HCT116 (cell line): ENCODE measurements around the gene ANP32B. TPM values are rescaled to one million over a fixed set of nuclear protein-coding genes. Genes with fewer than 3 reads are reported as not detected.

Experiments
- ATAC-seq: fragments of 200-7000 bp; cut with Tn5 transposase; 2 replicates; pipeline ENCODE4 v1.9.1; 2020; ENCODE audit warnings: mild to moderate bottlenecking, moderate library complexity
- BruUV-seq: library from RNA; stranded (reverse); fragments of 400-500 nt; replicated peaks from 2 replicates; lab custom pipeline; 2021; lab: Mats Ljungman, UMichigan
- CTCF ChIA-PET: fragments of 300-600 bp; sonication (Branson Sonifier 250); formaldehyde crosslinking; loops from one replicate; lab custom pipeline; 2021; ENCODE audit warnings: antibody characterized with exemption; lab: Charles Lee
- POLR2A ChIA-PET: fragments of 300-600, 350-600 bp; sonication (Branson Sonifier 250); formaldehyde crosslinking; loops from one replicate; lab custom pipeline; 2021; ENCODE audit warnings: antibody characterized with exemption; lab: Charles Lee
- RAD21 ChIA-PET, 2 experiments: fragments of 300-600 bp; sonication (Branson Sonifier 250); formaldehyde crosslinking; loops; one replicate each; lab custom pipeline; 2023; ENCODE audit warnings: low total read pairs in 2 of 2; ENCODE audit not compliant: uncharacterized antibody in 2 of 2, unreplicated experiment in 2 of 2, low non-redundant PET in 1 of 2; lab: Charles Lee
- DNase-seq: peaks from one replicate; pipeline ENCODE4 v3.0.0-alpha.2; 2010; ENCODE audit warnings: low read depth, low spot score
- H2AFZ ChIP-seq: fragments of 200-600 bp; shearing (Covaris generic), sonication (generic); 2 replicates; pipeline ENCODE4 v1.6.1; 2017; ENCODE audit warnings: low read depth, mixed run types, mixed read lengths, antibody characterized with exemption, low read length; ENCODE audit not compliant: poor library complexity, severe bottlenecking
- H3K27ac ChIP-seq: 2 replicates; pipeline ENCODE4 v1.5.1; 2012; ENCODE audit warnings: low read depth, low read length
- H3K27me3 ChIP-seq: fragments of 200-600 bp; sonication (generic); 2 replicates; pipeline ENCODE4 v1.6.1; 2016; ENCODE audit warnings: mixed run types, low read length, mixed read lengths; ENCODE audit not compliant: insufficient read depth
- H3K36me3 ChIP-seq, 2 experiments: fragments of 200-500 bp in 1 of 2; fragments of 200-600 bp in 1 of 2; sonication (Bioruptor generic) in 1 of 2; sonication (generic) in 1 of 2; 2 replicates each; pipeline versions ENCODE4 v1.5.1 to v1.6.1; 2014 to 2016; ENCODE audit warnings: low read length in 2 of 2, inconsistent platforms in 1 of 2, mixed read lengths in 1 of 2, mixed run types in 1 of 2; ENCODE audit not compliant: insufficient read depth in 2 of 2, control insufficient read depth in 1 of 2
- H3K4me1 ChIP-seq, 2 experiments: fragments of 200-600 bp in 1 of 2; sonication (generic) in 1 of 2; 2 replicates each; pipeline versions ENCODE4 v1.5.1 to v1.6.1; 2012 to 2017; ENCODE audit warnings: low read length in 2 of 2, inconsistent platforms in 1 of 2, mild to moderate bottlenecking in 1 of 2, mixed read lengths in 1 of 2, mixed run types in 1 of 2, moderate library complexity in 1 of 2; ENCODE audit not compliant: insufficient read depth in 2 of 2, control insufficient read depth in 1 of 2
- H3K4me2 ChIP-seq: fragments of 200-600 bp; sonication (generic); 2 replicates; pipeline ENCODE4 v1.6.1; 2017; ENCODE audit warnings: mixed run types, low read length, mixed read lengths
- H3K4me3 ChIP-seq, 2 experiments: fragments of 200-600 bp in 1 of 2; sonication (generic) in 1 of 2; replicated peaks in 1 of 2; 2 replicates each; pipeline ENCODE4 v1.5.1; 2011 to 2016; ENCODE audit warnings: low read length in 2 of 2, control low read depth in 1 of 2, low read depth in 1 of 2, mild to moderate bottlenecking in 1 of 2, mixed read lengths in 1 of 2, mixed run types in 1 of 2
- H3K79me2 ChIP-seq: fragments of 200-600 bp; sonication (generic); 2 replicates; pipeline ENCODE4 v1.6.1; 2017; ENCODE audit warnings: mild to moderate bottlenecking, mixed run types, low read length, moderate library complexity, mixed read lengths; ENCODE audit not compliant: insufficient read depth
- H3K9ac ChIP-seq: fragments of 200-600 bp; sonication (generic); 2 replicates; pipeline ENCODE4 v1.6.1; 2016; ENCODE audit warnings: low read length, mixed read lengths
- H3K9me2 ChIP-seq: fragments of 200-600 bp; sonication (generic), shearing (Covaris generic); 2 replicates; pipeline ENCODE4 v1.6.1; 2017; ENCODE audit warnings: mixed run types, mild to moderate bottlenecking, moderate library complexity; ENCODE audit not compliant: insufficient read depth
- H3K9me3 ChIP-seq, 2 experiments: fragments of 200-500 bp in 1 of 2; fragments of 200-600 bp in 1 of 2; sonication (Bioruptor generic) in 1 of 2; sonication (generic) in 1 of 2; 2 replicates each; pipeline ENCODE4 v1.6.1; 2014 to 2017; ENCODE audit warnings: low read length in 2 of 2, mixed read lengths in 2 of 2, inconsistent platforms in 1 of 2, low read depth in 1 of 2, mild to moderate bottlenecking in 1 of 2, mixed run types in 1 of 2, moderate library complexity in 1 of 2; ENCODE audit not compliant: control insufficient read depth in 1 of 2, insufficient read depth in 1 of 2
- H4K20me1 ChIP-seq: fragments of 200-600 bp; sonication (generic), shearing (Covaris generic); 2 replicates; pipeline ENCODE4 v1.6.1; 2017; ENCODE audit warnings: mixed run types, mild to moderate bottlenecking, moderate library complexity; ENCODE audit not compliant: insufficient read depth
- CBX3 ChIP-seq: IDR thresholded peaks from 2 replicates; pipeline ENCODE4 v1.6.1; 2012; ENCODE audit warnings: low read depth
- CEBPB ChIP-seq: IDR thresholded peaks from 2 replicates; pipeline ENCODE4 v1.6.1; 2012; ENCODE audit warnings: low read depth
- EGR1 ChIP-seq: IDR thresholded peaks from 2 replicates; pipeline ENCODE4 v1.6.1; 2012; ENCODE audit warnings: low read depth
- ELF1 ChIP-seq: IDR thresholded peaks from 2 replicates; pipeline ENCODE4 v1.6.1; 2012; ENCODE audit warnings: low read depth, borderline replicate concordance
- EZH2 ChIP-seq: fragments of 200-600 bp; sonication (generic); IDR thresholded peaks from 2 replicates; pipeline ENCODE4 v1.6.1; 2017; ENCODE audit warnings: antibody characterized with exemption, mixed run types
- JUND ChIP-seq: IDR thresholded peaks from 2 replicates; pipeline ENCODE4 v1.6.1; 2012
- POLR2AphosphoS5 ChIP-seq: IDR thresholded peaks from 2 replicates; pipeline ENCODE4 v1.6.1; 2011; ENCODE audit warnings: mild to moderate bottlenecking, low read depth, low read length, moderate library complexity
- RAD21 ChIP-seq: IDR thresholded peaks from 2 replicates; pipeline ENCODE4 v1.6.1; 2012; ENCODE audit warnings: low read depth, mild to moderate bottlenecking
- SIN3A ChIP-seq: IDR thresholded peaks from 2 replicates; pipeline ENCODE4 v1.6.1; 2012; ENCODE audit warnings: low read depth
- SP1 ChIP-seq: IDR thresholded peaks from 2 replicates; pipeline ENCODE4 v1.6.1; 2012; ENCODE audit warnings: low read depth
- SRF ChIP-seq: IDR thresholded peaks from 2 replicates; pipeline ENCODE4 v1.6.1; 2012; ENCODE audit warnings: low read depth
- TCF7L2 ChIP-seq: IDR thresholded peaks from 2 replicates; pipeline ENCODE4 v1.7.0; 2011; ENCODE audit warnings: borderline replicate concordance, inconsistent platforms; ENCODE audit not compliant: insufficient read depth, insufficient read length; ENCODE audit errors: extremely low read depth
- YY1 ChIP-seq: IDR thresholded peaks from 2 replicates; pipeline ENCODE4 v1.6.1; 2011; ENCODE audit warnings: low read length, low read depth, moderate library complexity, mild to moderate bottlenecking; ENCODE audit not compliant: insufficient replicate concordance; ENCODE audit errors: extremely low read depth
- ZBTB33 ChIP-seq: IDR thresholded peaks from 2 replicates; pipeline ENCODE4 v1.6.1; 2011; ENCODE audit warnings: mild to moderate bottlenecking, low read length, moderate library complexity; ENCODE audit not compliant: insufficient replicate concordance; ENCODE audit errors: extremely low read depth
- ZFX ChIP-seq: fragments of 450-650 bp; IDR thresholded peaks from 2 replicates; pipeline ENCODE4 v1.6.1; 2017
- ZNF274 ChIP-seq: fragments of 200-500 bp; sonication (Bioruptor generic); IDR thresholded peaks from 2 replicates; pipeline ENCODE4 v1.6.1; 2014; ENCODE audit warnings: mild to moderate bottlenecking, low read depth, low read length, inconsistent platforms
- intact Hi-C: fragments of 100-400 bp; cut with micrococcal nuclease; formaldehyde crosslinking; loops from 2 replicates; pipeline ENCODE4 v1.10.0; 2022
- total RNA-seq: library from RNA; stranded (reverse); gene quantifications from one replicate; pipeline ENCODE4 v1.2.1, GENCODE V29; 2021; ENCODE audit not compliant: unreplicated experiment
- TF ChIP-seq, protein P1 (sequence below), 3 experiments: fragments of 200-600 bp in 1 of 3; sonication (generic) in 1 of 3; IDR thresholded peaks in 2 of 3; conservative IDR thresholded peaks in 1 of 3; 2 replicates each; pipeline ENCODE4 v1.5.1; 2012 to 2017; ENCODE audit warnings: low read depth in 2 of 3, low read length in 2 of 3, antibody characterized with exemption in 1 of 3, borderline replicate concordance in 1 of 3, control low read depth in 1 of 3, mild to moderate bottlenecking in 1 of 3, mixed read lengths in 1 of 3, mixed run types in 1 of 3, moderate library complexity in 1 of 3; ENCODE audit not compliant: insufficient read depth in 1 of 3
- TF ChIP-seq, protein P2 (sequence below): IDR thresholded peaks from 2 replicates; pipeline ENCODE4 v1.6.1; 2012
- TF ChIP-seq, protein P3 (sequence below): IDR thresholded peaks from 2 replicates; pipeline ENCODE4 v1.6.1; 2012

Gene ANP32B
- total RNA-seq, 1 experiment from 2014 or later: 206 TPM

- no peak for TF ChIP-seq TCF7L2
- no peak for TF ChIP-seq CEBPB
- TF ChIP-seq EZH2: no peak
- TF ChIP-seq ZFX: no peak
- TF ChIP-seq CBX3: no peak
- TF ChIP-seq JUND: no peak
Observed at GRCh38 chr9:98009437-98009836, 26.3 kb downstream of the ANP32B start (continued).

DNA sequence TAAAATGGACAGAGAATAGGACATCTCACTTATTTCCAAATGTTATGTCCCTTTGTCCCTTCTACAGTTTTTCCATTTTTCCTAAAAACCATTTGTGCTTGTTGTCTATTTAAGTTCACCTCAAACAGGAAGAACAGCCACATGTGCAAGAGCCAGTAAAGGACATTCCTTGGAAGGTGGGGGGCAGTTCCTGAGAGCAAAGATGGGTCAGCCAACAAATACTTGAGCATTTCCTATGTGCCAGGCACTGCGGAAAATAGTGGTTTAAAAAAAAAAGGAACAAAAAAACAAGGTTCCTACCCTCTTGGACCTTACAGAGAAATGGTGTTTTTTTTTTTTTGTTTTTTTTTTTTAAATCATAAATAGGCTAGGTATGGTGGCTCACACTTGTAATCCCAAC is 26.8 kb downstream of the ANP32B start:
- intact Hi-C loops: no loop called here
- Histone ChIP-seq H3K27me3 (no peaks in the 10 kb centered on the region), H3K4me3 (no peak overlapping the region), H3K9ac (no peak overlapping the region), H3K9me2 (no peaks in the 10 kb centered on the region), H3K4me1 (peaks cover 0 to 19% of the 10 kb centered on the region in 2 experiments; a peak in 2 of 4 replicates), H2AFZ (no peak overlapping the region), H3K4me2 (no peak overlapping the region), H3K27ac (no peak overlapping the region), H4K20me1 (peaks cover 4% of the 10 kb centered on the region; the same call in 1 of the 2 replicates), H3K36me3 (peaks cover 77 to 79% of the 10 kb centered on the region in 2 experiments), H3K9me3 (no peaks in the 10 kb centered on the region), H3K79me2 (peaks cover 89% of the 10 kb centered on the region)
- no peak for TF ChIP-seq EZH2
- TF ChIP-seq, protein P1, sequence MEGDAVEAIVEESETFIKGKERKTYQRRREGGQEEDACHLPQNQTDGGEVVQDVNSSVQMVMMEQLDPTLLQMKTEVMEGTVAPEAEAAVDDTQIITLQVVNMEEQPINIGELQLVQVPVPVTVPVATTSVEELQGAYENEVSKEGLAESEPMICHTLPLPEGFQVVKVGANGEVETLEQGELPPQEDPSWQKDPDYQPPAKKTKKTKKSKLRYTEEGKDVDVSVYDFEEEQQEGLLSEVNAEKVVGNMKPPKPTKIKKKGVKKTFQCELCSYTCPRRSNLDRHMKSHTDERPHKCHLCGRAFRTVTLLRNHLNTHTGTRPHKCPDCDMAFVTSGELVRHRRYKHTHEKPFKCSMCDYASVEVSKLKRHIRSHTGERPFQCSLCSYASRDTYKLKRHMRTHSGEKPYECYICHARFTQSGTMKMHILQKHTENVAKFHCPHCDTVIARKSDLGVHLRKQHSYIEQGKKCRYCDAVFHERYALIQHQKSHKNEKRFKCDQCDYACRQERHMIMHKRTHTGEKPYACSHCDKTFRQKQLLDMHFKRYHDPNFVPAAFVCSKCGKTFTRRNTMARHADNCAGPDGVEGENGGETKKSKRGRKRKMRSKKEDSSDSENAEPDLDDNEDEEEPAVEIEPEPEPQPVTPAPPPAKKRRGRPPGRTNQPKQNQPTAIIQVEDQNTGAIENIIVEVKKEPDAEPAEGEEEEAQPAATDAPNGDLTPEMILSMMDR (IDR thresholded peaks at IDR 0.05 in 2 of 3, conservative IDR thresholded peaks at IDR 0.05 in 1 of 3; ENCODE audit: borderline replicate concordance in 1 of 3, insufficient read depth in 1 of 3, low read depth in 2 of 3, low read length in 2 of 3): no peak
- no peak for TF ChIP-seq ZFX
- TF ChIP-seq YY1: no peak
- no peak for TF ChIP-seq POLR2AphosphoS5
- TF ChIP-seq, protein P2, sequence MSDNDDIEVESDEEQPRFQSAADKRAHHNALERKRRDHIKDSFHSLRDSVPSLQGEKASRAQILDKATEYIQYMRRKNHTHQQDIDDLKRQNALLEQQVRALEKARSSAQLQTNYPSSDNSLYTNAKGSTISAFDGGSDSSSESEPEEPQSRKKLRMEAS: no peak
- TF ChIP-seq ZNF274: no peak
- no peak for TF ChIP-seq SIN3A
- TF ChIP-seq, protein P3, sequence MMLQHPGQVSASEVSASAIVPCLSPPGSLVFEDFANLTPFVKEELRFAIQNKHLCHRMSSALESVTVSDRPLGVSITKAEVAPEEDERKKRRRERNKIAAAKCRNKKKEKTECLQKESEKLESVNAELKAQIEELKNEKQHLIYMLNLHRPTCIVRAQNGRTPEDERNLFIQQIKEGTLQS: no peak
- no peak for TF ChIP-seq ZBTB33
- TF ChIP-seq RAD21: no peak
- no peak for TF ChIP-seq EGR1
- no peak for TF ChIP-seq JUND
- no peak for TF ChIP-seq SRF
- no peak for TF ChIP-seq ELF1
- TF ChIP-seq TCF7L2: no peak
- no peak for TF ChIP-seq SP1
- DNase-seq (no peak), ATAC-seq (no peak)
- ChIA-PET RAD21 (no interaction called here), CTCF (no interaction called here), POLR2A (no interaction called here)
- BruUV-seq: no TSS peak
